A549 (cell line): ENCODE data around the gene FGF6.

Experiments used
- JUNB ChIP-seq: fragments of >200 bp; sonication (Bioruptor Twin); formaldehyde crosslinking; IDR thresholded peaks from 2 replicates; pipeline ENCODE4 v1.6.1; 2016
- MAFK ChIP-seq: fragments of 450-650 bp; IDR thresholded peaks from 2 replicates; pipeline ENCODE4 v1.6.1; 2014; ENCODE audit not compliant: partially characterized antibody
- NR3C1 ChIP-seq: fragments of >200 bp; sonication (Bioruptor Twin); formaldehyde crosslinking; IDR thresholded peaks from 3 replicates; pipeline ENCODE4 v1.6.1; 2017
- POLR2A ChIP-seq: IDR thresholded peaks from 2 replicates; pipeline ENCODE4 v1.6.1; 2012; ENCODE audit warnings: mild to moderate bottlenecking, low read length
- TP53 ChIP-seq: fragments of 250-450 bp; sonication (Bioruptor Pico); IDR thresholded peaks from 2 replicates; pipeline ENCODE4 v1.5.0; 2021; ENCODE audit warnings: mild to moderate bottlenecking, moderate library complexity
- TF ChIP-seq, protein P1 (sequence below): fragments of >200 bp; sonication (Bioruptor Twin); formaldehyde crosslinking; IDR thresholded peaks from 3 replicates; pipeline ENCODE4 v1.5.1; 2016
- TF ChIP-seq, protein P2 (sequence below): IDR thresholded peaks from 2 replicates; pipeline ENCODE4 v1.6.1; 2012

DNA sequence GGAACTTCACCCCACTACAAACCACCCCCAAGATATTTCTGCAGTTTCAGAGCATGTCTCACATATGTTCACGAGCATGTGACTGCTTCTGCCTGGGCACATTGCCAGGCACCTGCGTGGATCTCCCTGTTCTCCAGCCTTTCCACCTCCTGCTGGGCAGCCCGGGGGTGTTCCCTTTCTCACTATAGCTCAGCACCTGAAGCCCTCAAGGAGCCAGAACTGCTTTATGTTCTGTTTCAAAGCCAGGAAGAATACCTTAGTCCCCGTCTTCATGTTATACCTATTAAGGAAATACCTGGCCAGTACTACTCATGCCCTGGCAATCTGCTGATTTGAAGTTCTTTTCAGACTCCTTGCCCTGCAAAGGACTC lies 4.2 kb upstream of the FGF6 start:
- TF ChIP-seq, protein P1, sequence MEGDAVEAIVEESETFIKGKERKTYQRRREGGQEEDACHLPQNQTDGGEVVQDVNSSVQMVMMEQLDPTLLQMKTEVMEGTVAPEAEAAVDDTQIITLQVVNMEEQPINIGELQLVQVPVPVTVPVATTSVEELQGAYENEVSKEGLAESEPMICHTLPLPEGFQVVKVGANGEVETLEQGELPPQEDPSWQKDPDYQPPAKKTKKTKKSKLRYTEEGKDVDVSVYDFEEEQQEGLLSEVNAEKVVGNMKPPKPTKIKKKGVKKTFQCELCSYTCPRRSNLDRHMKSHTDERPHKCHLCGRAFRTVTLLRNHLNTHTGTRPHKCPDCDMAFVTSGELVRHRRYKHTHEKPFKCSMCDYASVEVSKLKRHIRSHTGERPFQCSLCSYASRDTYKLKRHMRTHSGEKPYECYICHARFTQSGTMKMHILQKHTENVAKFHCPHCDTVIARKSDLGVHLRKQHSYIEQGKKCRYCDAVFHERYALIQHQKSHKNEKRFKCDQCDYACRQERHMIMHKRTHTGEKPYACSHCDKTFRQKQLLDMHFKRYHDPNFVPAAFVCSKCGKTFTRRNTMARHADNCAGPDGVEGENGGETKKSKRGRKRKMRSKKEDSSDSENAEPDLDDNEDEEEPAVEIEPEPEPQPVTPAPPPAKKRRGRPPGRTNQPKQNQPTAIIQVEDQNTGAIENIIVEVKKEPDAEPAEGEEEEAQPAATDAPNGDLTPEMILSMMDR = no peak
- TF ChIP-seq POLR2A (no peak), MAFK (no peak), TP53 (CRISPR knock-in tag) (no peak), NR3C1 (no peak), JUNB (no peak)
- TF ChIP-seq, protein P2, sequence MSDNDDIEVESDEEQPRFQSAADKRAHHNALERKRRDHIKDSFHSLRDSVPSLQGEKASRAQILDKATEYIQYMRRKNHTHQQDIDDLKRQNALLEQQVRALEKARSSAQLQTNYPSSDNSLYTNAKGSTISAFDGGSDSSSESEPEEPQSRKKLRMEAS = no peak
